Gastroesophageal sphincter (tissue), 3 donors: ENCODE results near the gene RAB44.

Experiments
- POLR2A ChIP-seq, 2 donors: fragments of 450-650 bp; IDR thresholded peaks; one replicate each; pipeline ENCODE4 v1.6.1; 2017; ENCODE audit warnings: antibody characterized with exemption in 2 of 2, mild to moderate bottlenecking in 2 of 2, moderate library complexity in 1 of 2
- TF ChIP-seq, protein P1 (sequence below), 4 experiments: fragments of 200-600 bp in 2 of 4; fragments of 450-650 bp in 2 of 4; sonication (generic) in 1 of 4; IDR thresholded peaks; one replicate each; pipeline ENCODE4 v1.5.1; 2017 to 2019; ENCODE audit warnings: antibody characterized with exemption in 4 of 4, mild to moderate bottlenecking in 2 of 4, moderate library complexity in 2 of 4

DNA sequence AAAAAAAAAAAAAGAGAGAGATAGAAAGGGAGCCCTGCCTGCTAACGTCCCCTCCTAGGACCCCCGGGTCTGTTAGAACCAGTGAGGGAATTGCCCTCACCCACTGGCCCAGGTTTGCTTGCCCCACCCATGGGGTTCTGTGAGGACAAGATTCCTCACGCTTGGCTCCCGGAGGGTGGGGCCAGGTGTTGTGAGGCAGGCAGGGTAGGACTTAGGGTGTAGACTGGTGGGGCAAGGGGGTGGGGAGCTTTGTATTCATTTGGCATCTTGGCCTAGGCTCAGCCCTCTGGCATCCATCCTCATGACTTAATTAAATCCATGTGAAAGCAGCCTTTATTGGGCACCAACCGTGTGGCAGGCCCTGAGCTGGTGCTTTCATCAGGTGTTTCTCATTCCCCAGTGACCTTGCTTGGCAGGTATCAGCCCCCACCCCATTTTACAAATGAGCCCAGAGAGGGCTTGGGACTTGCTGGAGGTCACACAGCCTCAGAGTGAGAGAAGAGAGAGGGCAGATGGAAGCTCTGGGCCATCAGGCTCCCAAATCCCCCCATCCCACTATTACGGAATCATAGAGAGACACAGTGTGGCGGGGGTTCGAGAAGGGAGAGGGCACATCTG lies 19.0 kb downstream of the RAB44 start:
- TF ChIP-seq, protein P1, sequence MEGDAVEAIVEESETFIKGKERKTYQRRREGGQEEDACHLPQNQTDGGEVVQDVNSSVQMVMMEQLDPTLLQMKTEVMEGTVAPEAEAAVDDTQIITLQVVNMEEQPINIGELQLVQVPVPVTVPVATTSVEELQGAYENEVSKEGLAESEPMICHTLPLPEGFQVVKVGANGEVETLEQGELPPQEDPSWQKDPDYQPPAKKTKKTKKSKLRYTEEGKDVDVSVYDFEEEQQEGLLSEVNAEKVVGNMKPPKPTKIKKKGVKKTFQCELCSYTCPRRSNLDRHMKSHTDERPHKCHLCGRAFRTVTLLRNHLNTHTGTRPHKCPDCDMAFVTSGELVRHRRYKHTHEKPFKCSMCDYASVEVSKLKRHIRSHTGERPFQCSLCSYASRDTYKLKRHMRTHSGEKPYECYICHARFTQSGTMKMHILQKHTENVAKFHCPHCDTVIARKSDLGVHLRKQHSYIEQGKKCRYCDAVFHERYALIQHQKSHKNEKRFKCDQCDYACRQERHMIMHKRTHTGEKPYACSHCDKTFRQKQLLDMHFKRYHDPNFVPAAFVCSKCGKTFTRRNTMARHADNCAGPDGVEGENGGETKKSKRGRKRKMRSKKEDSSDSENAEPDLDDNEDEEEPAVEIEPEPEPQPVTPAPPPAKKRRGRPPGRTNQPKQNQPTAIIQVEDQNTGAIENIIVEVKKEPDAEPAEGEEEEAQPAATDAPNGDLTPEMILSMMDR (IDR thresholded peaks at IDR 0.05): no peak
- TF ChIP-seq POLR2A (IDR thresholded peaks at IDR 0.05): no peak
